SK-N-MC (cell line): Measurements from ENCODE around the gene COL15A1.

Experiments
- EZH2 ChIP-seq: fragments of 200-600 bp; sonication (generic); IDR thresholded peaks from one replicate; pipeline ENCODE4 v1.6.1; 2017; ENCODE audit warnings: antibody characterized with exemption
- POLR2AphosphoS5 ChIP-seq: IDR thresholded peaks from 2 replicates; pipeline ENCODE4 v1.6.1; 2012; ENCODE audit warnings: mild to moderate bottlenecking, low read depth, low read length, borderline replicate concordance

GRCh38 chr9:99023831-99024230 is 80.1 kb downstream of the COL15A1 start:
- TF ChIP-seq EZH2 (no peak), POLR2AphosphoS5 (no peak)
